HepG2 (cell line): ENCODE measurements around the gene AGPAT2. TPM values are rescaled to one million over a fixed set of nuclear protein-coding genes. Genes with fewer than 3 reads are reported as not detected.
A peak's percentile ranks its signal among the peaks of the same experiment; 100 is the strongest.

Experiments used
- ARID2 ChIP-seq: sonication (generic); formaldehyde crosslinking; IDR thresholded peaks from 2 replicates; pipeline ENCODE4 v1.8.1; 2022; ENCODE audit warnings: mild to moderate bottlenecking, missing genetic modification reagents, borderline replicate concordance
- EED ChIP-seq: sonication (generic); formaldehyde crosslinking; IDR thresholded peaks from 2 replicates; pipeline ENCODE4 v1.5.0; 2020; ENCODE audit warnings: mild to moderate bottlenecking, missing genetic modification reagents
- ELF3 ChIP-seq: IDR thresholded peaks from 2 replicates; pipeline ENCODE4 v1.6.1; 2016; ENCODE audit warnings: missing genetic modification reagents, missing compliant biosample characterization
- FOXA3 ChIP-seq: IDR thresholded peaks from 2 replicates; pipeline ENCODE4 v1.6.1; 2016; ENCODE audit warnings: missing genetic modification reagents, missing compliant biosample characterization
- KDM5B ChIP-seq: sonication (generic); formaldehyde crosslinking; IDR thresholded peaks from 2 replicates; pipeline ENCODE4 v1.4.0; 2020; ENCODE audit warnings: missing genetic modification reagents, mild to moderate bottlenecking, borderline replicate concordance
- MIXL1 ChIP-seq: IDR thresholded peaks from 2 replicates; pipeline ENCODE4 v1.6.1; 2016
- PHF21A ChIP-seq: sonication (generic); formaldehyde crosslinking; IDR thresholded peaks from 2 replicates; pipeline ENCODE4 v1.5.0; 2020; ENCODE audit warnings: mild to moderate bottlenecking, missing genetic modification reagents
- PITX1 ChIP-seq: sonication (generic); formaldehyde crosslinking; IDR thresholded peaks from 2 replicates; pipeline ENCODE4 v1.5.1; 2020; ENCODE audit warnings: mild to moderate bottlenecking, missing genetic modification reagents
- RFXAP ChIP-seq: sonication (generic); formaldehyde crosslinking; IDR thresholded peaks from 2 replicates; pipeline ENCODE4 v1.4.0; 2020; ENCODE audit warnings: missing genetic modification reagents, borderline replicate concordance
- SKIL ChIP-seq: sonication (generic); formaldehyde crosslinking; IDR thresholded peaks from 2 replicates; pipeline ENCODE4 v1.8.0; 2022; ENCODE audit warnings: missing genetic modification reagents, mild to moderate bottlenecking, moderate library complexity, borderline replicate concordance
- TFDP2 ChIP-seq: sonication (generic); formaldehyde crosslinking; IDR thresholded peaks from 2 replicates; pipeline ENCODE4 v1.4.0; 2020; ENCODE audit warnings: missing genetic modification reagents
- TMF1 ChIP-seq: sonication (generic); formaldehyde crosslinking; IDR thresholded peaks from 2 replicates; pipeline ENCODE4 v1.8.1; 2022; ENCODE audit warnings: low read depth, missing genetic modification reagents
- ZBTB49 ChIP-seq: sonication (generic); formaldehyde crosslinking; IDR thresholded peaks from 2 replicates; pipeline ENCODE4 v1.4.0; 2020; ENCODE audit warnings: missing genetic modification reagents, borderline replicate concordance
- ZNF136 ChIP-seq: sonication (generic); formaldehyde crosslinking; IDR thresholded peaks from 2 replicates; pipeline ENCODE4 v1.8.1; 2022; ENCODE audit warnings: low read depth, mild to moderate bottlenecking, moderate library complexity, missing genetic modification reagents
- ZNF281 ChIP-seq: sonication (generic); formaldehyde crosslinking; IDR thresholded peaks from 2 replicates; pipeline ENCODE4 v1.4.0; 2020; ENCODE audit warnings: missing genetic modification reagents, borderline replicate concordance
- ZNF414 ChIP-seq: sonication (generic); formaldehyde crosslinking; IDR thresholded peaks from 2 replicates; pipeline ENCODE4 v1.5.0; 2020; ENCODE audit warnings: missing genetic modification reagents
- ZNF580 ChIP-seq: IDR thresholded peaks from 2 replicates; pipeline ENCODE4 v1.6.1; 2016; ENCODE audit warnings: low read depth, borderline replicate concordance
- ZNF615 ChIP-seq: sonication (generic); formaldehyde crosslinking; IDR thresholded peaks from 2 replicates; pipeline ENCODE4 v1.5.0; 2020; ENCODE audit warnings: mild to moderate bottlenecking, missing genetic modification reagents, borderline replicate concordance
- polyA plus RNA-seq, 8 experiments: library from polyadenylated mRNA; depleted of rRNA in 3 of 8; stranded (reverse) in 7 of 8; unstranded in 1 of 8; fragments of >200 nt; fragmentation: Illumina TruSeq in 4 of 8; extraction: Trizol in 4 of 8; gene quantifications; 2 replicates each; pipeline versions ENCODE4 v1.2.1 to v1.2.3, GENCODE V29; 2011 to 2016; ENCODE audit warnings: low read depth in 4 of 8, missing spikeins in 1 of 8, mixed read lengths in 1 of 8; ENCODE audit not compliant: insufficient read depth in 1 of 8
- total RNA-seq, 5 experiments: library from RNA; depleted of rRNA; stranded (reverse); fragments of >200 nt; fragmentation: Illumina TruSeq; extraction: Trizol; gene quantifications; 2 replicates each; pipeline ENCODE4 v1.2.3, GENCODE V29; 2016; ENCODE audit warnings: low read depth in 1 of 5

The AGPAT2 gene
- total and polyA plus RNA-seq, 2 of the 13 experiments (the other 11 are each of a cell fraction or from before 2014, with no cell fraction given): 3.9 to 25.8 TPM

- TF ChIP-seq KDM5B (CRISPR knock-in tag) (peak; percentile 49; the same call in 1 of the 2 replicates), FOXA3 (CRISPR knock-in tag) (peak; percentile 98), ZNF136 (CRISPR knock-in tag) (peak; percentile 52; the same call in 1 of the 2 replicates), MIXL1 (CRISPR knock-in tag) (peak; percentile 76), ZBTB49 (no peak), ZNF281 (CRISPR knock-in tag) (peak; percentile 88), ZNF580 (CRISPR knock-in tag) (peak; percentile 73), TMF1 (CRISPR knock-in tag) (peak; percentile 51; the same call in 1 of the 2 replicates), ARID2 (CRISPR knock-in tag) (no peak), TFDP2 (CRISPR knock-in tag) (peak; percentile 60; the same call in 1 of the 2 replicates), ELF3 (CRISPR knock-in tag) (peak; percentile 66), ZNF414 (CRISPR knock-in tag) (no peak), ZNF615 (no peak), SKIL (CRISPR knock-in tag) (peak; percentile 94), PITX1 (CRISPR knock-in tag) (peak; percentile 98), RFXAP (CRISPR knock-in tag) (0 out of 2 replicates have a peak, but pooled peaks have one; percentile 32), PHF21A (peak; percentile 92), EED (no peak)
Measured at GRCh38 chr9:136626740-136627642, 60.3 kb downstream of the AGPAT2 start (continued).
